ENCODE measurements around the gene PMP22. TPM values are rescaled to one million over a fixed set of nuclear protein-coding genes. Genes with fewer than 3 reads are reported as not detected.

The PMP22 gene
- total RNA-seq, 2 experiments from 2014 or later = not detected

GRCh38 chr17:15284107-15284506, 19.0 kb upstream of the PMP22 start:
- Mint-ChIP-seq H3K27me3 (peaks cover 59% of the 10 kb centered on the region), H3K4me3 (no peak overlapping the region), H3K4me1 (ENCODE audit: low read depth) (no peaks in the 10 kb centered on the region), H3K9me3 (peaks cover 11% of the 10 kb centered on the region), H3K36me3 (ENCODE audit: low read depth) (no peaks in the 10 kb centered on the region), H3K27ac (no peak overlapping the region)
- H3K4me3 ChIP-seq (ENCODE audit: low read length) = no peak overlapping the region
- ChIA-PET POLR2A (no interaction called here), CTCF (no interaction called here)
- no peak for TF ChIP-seq CTCF (IDR thresholded peaks at IDR 0.05)
- ATAC-seq (ENCODE audit: poor library complexity) (no peak), DNase-seq (no peak)
- intact Hi-C loops (cut with DNase I, micrococcal nuclease) = no loop called here
- H3K27ac ChIP-seq (ENCODE audit: low read depth in 1 of 2, low read length in 2 of 2) = no peak overlapping the region
- H3K9me3 ChIP-seq (ENCODE audit: control insufficient read depth in 1 of 2, insufficient read depth in 1 of 2, low read length in 2 of 2) = no peaks in the 10 kb centered on the region
- no peaks in the 10 kb centered on the region for H3K4me1 ChIP-seq (ENCODE audit: insufficient read depth, low read length)
- H3K27me3 ChIP-seq (ENCODE audit: control insufficient read depth in 1 of 2, insufficient read depth in 2 of 2, low read length in 2 of 2) = peaks cover 1 to 14% of the 10 kb centered on the region in 2 experiments
- no peaks in the 10 kb centered on the region for H3K36me3 ChIP-seq (ENCODE audit: insufficient read depth, low read length)

GRCh38 chr17:15281909-15282308, 16.8 kb upstream of the PMP22 start:
- POLR2A ChIA-PET = no interaction called here
- Mint-ChIP-seq H3K9me3 (peaks cover 11% of the 10 kb centered on the region), H3K4me3 (no peak overlapping the region), H3K4me1 (ENCODE audit: low read depth) (no peaks in the 10 kb centered on the region), H3K27ac (no peak overlapping the region), H3K36me3 (ENCODE audit: low read depth) (no peaks in the 10 kb centered on the region), H3K27me3 (peaks cover 51% of the 10 kb centered on the region)
- intact Hi-C loops (cut with DNase I, micrococcal nuclease) = no loop called here
- H3K9me3 ChIP-seq (ENCODE audit: control insufficient read depth in 1 of 2, insufficient read depth in 1 of 2, low read length in 2 of 2) = no peaks in the 10 kb centered on the region
- H3K27ac ChIP-seq (ENCODE audit: low read depth in 1 of 2, low read length in 2 of 2) = no peak overlapping the region
- H3K27me3 ChIP-seq (ENCODE audit: control insufficient read depth in 1 of 2, insufficient read depth in 2 of 2, low read length in 2 of 2) = peaks cover 4 to 10% of the 10 kb centered on the region in 2 experiments
- H3K4me1 ChIP-seq (ENCODE audit: insufficient read depth, low read length) = no peaks in the 10 kb centered on the region
- CTCF ChIA-PET = no interaction called here
- H3K36me3 ChIP-seq (ENCODE audit: insufficient read depth, low read length) = no peaks in the 10 kb centered on the region
- H3K4me3 ChIP-seq (ENCODE audit: low read length) = no peak overlapping the region
- no peak for TF ChIP-seq CTCF (IDR thresholded peaks at IDR 0.05)
- no peak for DNase-seq
- no peak for ATAC-seq (ENCODE audit: poor library complexity)

- Mint-ChIP-seq H3K4me1 (ENCODE audit: low read depth) (no peaks in the 10 kb centered on the region), H3K9me3 (peaks cover 11% of the 10 kb centered on the region), H3K4me3 (no peak overlapping the region), H3K27me3 (peaks cover 40% of the 10 kb centered on the region), H3K36me3 (ENCODE audit: low read depth) (no peaks in the 10 kb centered on the region), H3K27ac (no peak overlapping the region)
- intact Hi-C loops (cut with DNase I, micrococcal nuclease) = loop anchor here in 1 of 2 experiments (10.0 kb wide), 1 partner anchor 64 kb away; no protein-coding TSS in a partner anchor
- ATAC-seq (ENCODE audit: poor library complexity) = no peak
- DNase-seq = no peak
- CTCF ChIA-PET = no interaction called here
- no peak for TF ChIP-seq CTCF (IDR thresholded peaks at IDR 0.05)
- Histone ChIP-seq H3K9me3 (ENCODE audit: control insufficient read depth in 1 of 2, insufficient read depth in 1 of 2, low read length in 2 of 2) (no peaks in the 10 kb centered on the region), H3K4me1 (ENCODE audit: insufficient read depth, low read length) (no peaks in the 10 kb centered on the region), H3K4me3 (ENCODE audit: low read length) (no peak overlapping the region), H3K36me3 (ENCODE audit: insufficient read depth, low read length) (no peaks in the 10 kb centered on the region), H3K27ac (ENCODE audit: low read depth in 1 of 2, low read length in 2 of 2) (no peak overlapping the region), H3K27me3 (ENCODE audit: control insufficient read depth in 1 of 2, insufficient read depth in 2 of 2, low read length in 2 of 2) (peaks cover 4 to 10% of the 10 kb centered on the region in 2 experiments)
- POLR2A ChIA-PET = no interaction called here
These were observed 13.9 kb upstream of the PMP22 start for GRCh38 chr17:15278924-15279477.

All from CD4-positive, alpha-beta T cell (primary cell).